Epidermal melanocyte (primary cell): ENCODE measurements around the gene MBOAT1.
"Not testable (repeated sequence)": the region's sequence is repeated elsewhere in the genome, so short reads cannot be mapped to it uniquely, and the experiment has no call there.

ENCODE experiments used
- DNase-seq: peaks from one replicate; pipeline ENCODE4 v3.0.0; 2011; ENCODE audit warnings: low spot score; ENCODE audit not compliant: insufficient read length

Gene MBOAT1

DNA sequence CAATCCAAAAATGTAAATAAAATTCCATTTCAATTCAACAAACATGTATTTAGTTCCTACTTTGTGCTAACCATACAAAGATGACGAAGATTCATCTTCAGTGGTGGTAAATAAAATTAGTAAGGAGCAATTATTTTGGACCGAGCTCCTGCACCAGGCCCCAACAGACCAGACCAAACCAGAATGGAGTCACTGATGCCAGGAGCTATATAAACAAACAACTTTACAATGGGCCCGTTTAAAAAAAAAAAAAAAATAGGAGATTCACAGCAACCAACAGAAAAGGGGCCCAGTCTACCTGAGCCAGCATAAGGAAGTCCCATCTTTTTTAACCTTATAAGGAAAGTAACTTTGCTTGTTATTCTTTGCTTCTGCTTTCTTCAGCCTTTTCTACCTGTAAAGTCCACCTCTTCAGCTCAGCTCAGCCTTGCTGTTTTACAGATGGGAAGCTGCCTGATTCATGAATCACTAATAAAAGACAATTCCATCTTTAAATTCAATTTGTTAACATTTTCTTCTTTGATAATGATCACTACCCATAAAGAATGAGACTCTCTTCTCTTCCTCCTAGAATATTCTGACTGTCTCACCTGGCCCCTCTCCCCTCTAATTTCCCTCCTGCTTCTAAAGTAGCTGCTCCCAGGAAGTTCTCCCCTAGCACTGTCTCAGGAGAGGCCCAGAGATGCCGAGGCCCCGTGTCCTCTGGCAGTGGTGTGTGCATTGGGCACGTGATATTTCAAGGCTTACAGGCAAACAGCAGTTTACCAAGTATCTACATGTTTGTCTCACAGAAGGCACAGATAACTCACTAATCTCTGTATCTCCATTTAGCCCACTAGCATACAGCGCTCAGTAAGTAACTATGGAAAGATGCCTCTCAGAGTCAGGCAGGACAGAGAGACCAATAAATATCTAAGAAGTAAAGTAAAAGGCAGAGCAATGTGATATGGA lies 8.4 kb downstream of the MBOAT1 start:
- no peak for DNase-seq

GRCh38 chr6:20202699-20203302 lies 9.5 kb downstream of the MBOAT1 start:
- no peak for DNase-seq

GRCh38 chr6:20202324-20202658 lies 10.0 kb downstream of the MBOAT1 start:
- no peak for DNase-seq

- no peak for DNase-seq
Observed at GRCh38 chr6:20200761-20201630, 11.3 kb downstream of the MBOAT1 start.

GRCh38 chr6:20198775-20199174 lies 13.5 kb downstream of the MBOAT1 start:
- DNase-seq = no peak

DNA sequence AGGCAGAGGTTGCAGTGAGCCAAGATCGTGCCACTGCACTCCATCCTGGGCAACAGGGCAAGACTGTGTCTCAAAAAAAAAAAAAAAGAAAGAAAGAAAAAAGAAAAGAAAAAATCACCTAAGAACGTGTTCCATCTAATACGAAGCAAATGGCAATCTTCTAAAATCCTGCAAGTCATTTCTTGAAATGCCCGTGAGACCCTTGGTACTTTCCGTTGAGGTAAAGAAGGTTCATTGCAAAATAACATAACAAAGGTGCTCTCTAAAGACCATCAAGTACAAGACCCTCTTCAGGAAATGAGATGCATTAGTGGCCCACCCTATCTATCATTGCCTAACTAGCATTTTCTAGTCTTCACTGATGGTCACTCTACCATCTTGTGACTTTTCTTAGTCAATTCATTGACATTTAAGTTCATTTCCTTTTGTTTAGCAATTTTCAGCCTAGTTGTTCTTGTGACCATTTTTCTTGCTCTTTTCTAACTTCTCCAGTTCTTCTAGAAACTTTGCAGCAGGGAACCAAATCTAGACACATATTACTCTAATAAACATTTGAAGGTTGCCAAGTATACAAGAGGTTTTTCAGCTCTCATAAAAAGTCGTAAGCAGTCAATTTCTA lies 14.0 kb downstream of the MBOAT1 start:
- DNase-seq = no peak

DNA sequence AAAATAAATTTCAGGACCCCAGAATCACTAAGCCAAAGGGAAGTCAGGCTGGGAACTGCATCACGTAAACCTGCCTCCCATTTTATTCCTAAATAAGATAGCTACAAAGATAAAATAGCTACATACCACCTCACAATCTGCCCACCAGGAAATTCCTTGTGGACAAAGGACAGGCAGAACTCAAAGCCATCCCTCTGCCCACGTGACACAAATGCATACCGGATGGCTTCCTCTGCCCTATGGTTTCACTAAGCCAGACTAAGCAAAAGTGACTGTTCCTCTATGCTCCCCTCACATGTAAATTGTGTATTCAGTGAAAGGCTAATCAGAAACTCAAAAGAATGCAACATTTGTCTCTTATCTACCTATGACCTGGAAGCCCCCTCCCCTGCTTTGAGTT lies 15.0 kb downstream of the MBOAT1 start:
- no peak for DNase-seq

DNA sequence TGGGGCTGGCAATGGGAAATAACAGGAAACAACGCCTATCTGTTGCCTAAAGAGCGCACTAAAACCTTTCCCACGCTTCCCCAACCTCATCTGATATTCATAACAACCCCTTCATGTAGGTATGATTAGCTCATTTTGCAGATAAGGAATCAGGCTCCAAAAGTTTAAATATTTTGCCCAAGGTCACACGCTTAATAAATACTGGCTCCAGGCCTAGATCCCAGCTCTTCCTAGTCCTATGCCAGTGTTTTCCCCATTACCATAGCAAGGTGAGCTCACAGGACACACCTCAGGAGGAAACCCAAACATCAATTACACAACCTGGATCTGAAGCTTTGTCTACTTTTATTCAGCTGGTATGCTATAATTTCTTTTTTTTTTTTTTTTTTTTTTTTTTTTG lies 19.6 kb downstream of the MBOAT1 start:
- DNase-seq = no peak

DNA sequence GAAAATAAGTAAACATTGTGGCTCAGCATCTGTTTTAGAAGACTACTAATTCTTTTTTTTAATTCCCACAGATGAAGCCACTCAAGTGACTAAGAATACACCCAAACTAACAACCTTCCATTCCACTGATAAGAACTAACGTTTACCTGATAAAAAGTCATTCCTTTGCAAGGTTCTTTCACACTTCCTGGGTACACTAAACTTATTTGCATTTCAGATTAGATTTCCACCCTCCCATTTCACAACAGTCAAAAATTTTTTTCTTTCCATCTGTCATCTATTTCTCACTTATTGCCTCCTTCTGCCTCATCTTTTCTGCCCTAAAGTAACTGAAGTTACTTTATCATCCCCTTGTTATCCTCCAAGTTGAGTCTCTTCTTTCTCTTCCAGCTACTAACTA lies 20.3 kb downstream of the MBOAT1 start:
- DNase-seq = no peak

GRCh38 chr6:20188630-20189075 lies 23.6 kb downstream of the MBOAT1 start:
- DNase-seq = no peak

DNA sequence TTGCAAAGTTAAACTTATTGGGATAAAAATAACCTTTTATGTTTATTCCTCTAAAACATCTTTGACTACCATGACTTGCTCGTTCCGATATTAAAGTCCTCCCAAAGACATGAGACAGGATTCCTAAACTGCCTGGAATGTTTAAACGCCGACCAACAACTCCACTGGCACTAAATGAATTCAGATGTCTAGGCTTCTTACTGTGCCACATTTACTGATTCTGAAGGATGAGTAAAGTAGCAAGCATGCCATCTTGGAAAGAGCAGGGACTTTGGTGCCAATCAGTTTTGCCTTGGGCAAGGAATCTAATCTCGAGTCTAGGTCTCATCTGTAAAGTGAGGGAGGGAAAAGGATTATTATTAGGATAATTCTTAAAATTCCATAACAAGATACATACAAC lies 25.3 kb downstream of the MBOAT1 start:
- DNase-seq = peak; percentile 63

- DNase-seq = no peak
Observed at GRCh38 chr6:20183706-20184105, 28.6 kb downstream of the MBOAT1 start.

DNA sequence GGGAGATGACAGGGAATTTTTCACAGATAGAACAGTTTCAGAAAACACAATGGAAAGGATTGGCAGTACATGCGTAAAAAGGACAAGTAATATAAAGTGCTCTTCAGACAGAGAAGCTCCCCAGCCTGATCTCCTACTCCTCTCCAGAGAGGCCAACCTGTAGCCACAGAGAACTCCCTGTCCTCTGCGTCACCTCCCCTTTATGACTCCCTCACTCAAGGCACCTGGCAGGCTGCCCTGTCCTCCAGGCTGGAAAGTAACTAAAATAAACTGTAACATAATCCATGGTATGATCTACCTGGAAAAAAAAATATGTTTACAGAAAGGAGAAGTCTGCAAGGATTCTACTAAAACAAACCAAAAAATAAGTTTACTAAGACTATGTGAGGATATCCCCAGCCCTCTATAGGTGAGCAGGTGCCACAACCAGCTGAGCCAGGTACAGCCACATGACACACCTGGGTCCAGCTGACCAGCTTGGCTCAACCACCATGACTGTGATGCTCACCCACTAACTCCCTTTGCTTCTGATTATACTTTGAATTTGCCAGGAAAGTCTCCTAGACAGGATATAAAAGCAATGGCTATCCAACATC lies 29.2 kb downstream of the MBOAT1 start:
- no peak for DNase-seq

GRCh38 chr6:20182069-20182468 lies 30.2 kb downstream of the MBOAT1 start:
- DNase-seq = no peak

- DNase-seq = no peak
Observed at GRCh38 chr6:20180935-20181334, 31.3 kb downstream of the MBOAT1 start.

GRCh38 chr6:20179287-20180045 lies 32.8 kb downstream of the MBOAT1 start:
- not testable (repeated sequence) for DNase-seq

GRCh38 chr6:20178327-20178726 lies 33.9 kb downstream of the MBOAT1 start:
- DNase-seq = no peak

GRCh38 chr6:20175810-20176410 lies 36.4 kb downstream of the MBOAT1 start:
- no peak for DNase-seq

DNA sequence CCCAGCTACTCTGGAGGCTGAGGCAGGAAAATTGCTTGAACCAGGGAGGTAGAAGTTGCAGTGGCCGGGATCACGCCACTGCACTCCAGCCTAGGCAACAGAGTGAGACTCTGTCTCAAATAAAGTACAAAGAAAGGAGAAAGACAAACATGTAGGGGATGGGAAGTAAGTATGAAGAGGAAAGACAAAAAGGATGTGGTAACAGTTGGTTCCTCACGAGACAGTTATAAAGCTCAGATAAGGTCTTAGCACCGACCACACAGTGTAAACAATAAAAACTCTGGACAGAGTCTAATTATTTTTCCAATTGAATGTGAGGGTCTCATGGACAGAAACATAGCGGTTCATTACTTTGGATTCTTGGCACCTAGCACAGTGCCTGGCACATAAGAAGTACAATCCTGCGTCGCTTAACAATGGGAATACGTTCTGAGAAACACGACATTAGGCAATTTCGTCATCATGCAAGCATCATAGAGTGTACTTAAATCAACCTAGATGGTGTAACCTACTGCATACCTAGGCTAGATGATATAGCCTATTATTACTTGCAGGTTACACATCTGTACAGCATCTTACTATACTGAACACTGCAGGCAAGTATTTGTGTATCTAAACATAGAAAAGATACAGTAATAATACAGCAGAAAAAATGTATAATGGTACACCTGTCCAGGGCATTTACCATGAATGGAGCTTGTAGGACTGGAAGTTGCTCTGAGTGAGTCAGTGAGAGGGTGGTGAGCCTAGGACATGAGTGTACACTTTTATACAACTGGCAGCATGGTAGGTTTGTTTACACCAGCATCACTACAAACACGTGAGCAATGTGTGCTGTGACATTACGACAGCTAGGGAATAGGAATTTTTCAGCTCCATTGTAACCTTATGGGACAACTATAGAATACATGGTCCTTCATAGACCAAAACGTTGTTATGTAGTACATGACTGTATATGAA lies 38.2 kb downstream of the MBOAT1 start:
- no peak for DNase-seq
